Activated CD8-positive, alpha-beta memory T cell treated with anti-CD3 and anti-CD28 coated beads for 24 hours (primary cell): ENCODE data around the gene KCNK15.

Experiments
- DNase-seq: peaks from one replicate; pipeline ENCODE4 v3.0.0-alpha.2; 2020

The KCNK15 gene

GRCh38 chr20:44736170-44737021 lies 9.3 kb upstream of the KCNK15 start:
- peak; percentile 62 for DNase-seq

GRCh38 chr20:44737116-44737515 lies 8.5 kb upstream of the KCNK15 start:
- DNase-seq: no peak

GRCh38 chr20:44738813-44739477 lies 6.7 kb upstream of the KCNK15 start:
- peak; percentile 65 for DNase-seq

GRCh38 chr20:44739942-44740341 lies 5.7 kb upstream of the KCNK15 start:
- no peak for DNase-seq

GRCh38 chr20:44742304-44743079 lies 3.2 kb upstream of the KCNK15 start:
- DNase-seq: no peak

GRCh38 chr20:44743080-44743701 lies 2.5 kb upstream of the KCNK15 start:
- no peak for DNase-seq

- no peak for DNase-seq
These were observed 1.6 kb upstream of the KCNK15 start for GRCh38 chr20:44743916-44744655.

- no peak for DNase-seq
These were observed 505 bp upstream of the KCNK15 start for GRCh38 chr20:44745122-44745597.

GRCh38 chr20:44746367-44747165 lies 901 bp downstream of the KCNK15 start:
- DNase-seq: no peak

GRCh38 chr20:44747166-44748004 lies 1.7 kb downstream of the KCNK15 start:
- peak; percentile 82 for DNase-seq

- no peak for DNase-seq
These were observed 2.3 kb downstream of the KCNK15 start for GRCh38 chr20:44748005-44748370.

- no peak for DNase-seq
These were observed 4.6 kb downstream of the KCNK15 start for GRCh38 chr20:44750081-44750805.

- DNase-seq: no peak
These were observed 6.7 kb downstream of the KCNK15 start for GRCh38 chr20:44752099-44752931.

- DNase-seq: no peak
These were observed 8.9 kb downstream of the KCNK15 start for GRCh38 chr20:44754554-44754953.

GRCh38 chr20:44756011-44756688 lies 10.5 kb downstream of the KCNK15 start:
- no peak for DNase-seq

- no peak for DNase-seq
These were observed 11.3 kb downstream of the KCNK15 start for GRCh38 chr20:44756956-44757355.

GRCh38 chr20:44758247-44759101 lies 12.8 kb downstream of the KCNK15 start:
- no peak for DNase-seq
